M059J (cell line): ENCODE measurements around the gene MBD3L4. TPM values are rescaled to one million over a fixed set of nuclear protein-coding genes. Genes with fewer than 3 reads are reported as not detected.
"Not testable (repeated sequence)": the region's sequence is repeated elsewhere in the genome, so short reads cannot be mapped to it uniquely, and the experiment has no call there.

Source experiments
- DNase-seq: peaks from one replicate; pipeline ENCODE4 v3.0.0-alpha.2; 2012; ENCODE audit warnings: low read depth
- total RNA-seq: library from RNA; depleted of rRNA; stranded (reverse); fragments of >200 nt; shearing (Covaris generic); gene quantifications from 2 replicates; pipeline ENCODE4 v1.2.3, GENCODE V29; 2014; rRNA removed

Gene MBD3L4
- total RNA-seq = not detected in 2 replicates

GRCh38 chr19:7040079-7040478, at the start of gene MBD3L4:
Gene MBD3L4, minus strand, starts transcription at chr19:7040179. Its CDS starts 35 bp downstream, at chr19:7040144.
- DNase-seq = not testable (repeated sequence)

DNA sequence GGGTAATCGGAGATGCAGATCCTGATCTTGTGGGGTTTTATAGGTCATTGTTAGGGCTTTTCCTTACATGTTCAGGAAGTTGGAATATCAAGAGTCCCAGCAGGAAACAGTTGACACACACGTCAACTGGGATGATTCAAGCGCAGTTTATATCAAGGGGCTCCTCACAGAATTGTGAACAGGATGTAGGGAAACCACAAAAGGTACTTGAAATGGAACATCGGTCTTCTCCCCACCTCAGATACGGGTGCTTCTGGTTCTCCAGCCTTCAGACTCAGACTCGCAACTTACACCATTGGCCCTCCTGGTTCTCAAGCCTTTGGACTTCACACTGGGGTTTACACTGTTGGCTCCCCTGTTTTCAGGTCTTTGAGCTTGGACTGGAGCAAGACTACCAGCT, 49.0 kb upstream of the MBD3L4 start:
- no peak for DNase-seq

DNA sequence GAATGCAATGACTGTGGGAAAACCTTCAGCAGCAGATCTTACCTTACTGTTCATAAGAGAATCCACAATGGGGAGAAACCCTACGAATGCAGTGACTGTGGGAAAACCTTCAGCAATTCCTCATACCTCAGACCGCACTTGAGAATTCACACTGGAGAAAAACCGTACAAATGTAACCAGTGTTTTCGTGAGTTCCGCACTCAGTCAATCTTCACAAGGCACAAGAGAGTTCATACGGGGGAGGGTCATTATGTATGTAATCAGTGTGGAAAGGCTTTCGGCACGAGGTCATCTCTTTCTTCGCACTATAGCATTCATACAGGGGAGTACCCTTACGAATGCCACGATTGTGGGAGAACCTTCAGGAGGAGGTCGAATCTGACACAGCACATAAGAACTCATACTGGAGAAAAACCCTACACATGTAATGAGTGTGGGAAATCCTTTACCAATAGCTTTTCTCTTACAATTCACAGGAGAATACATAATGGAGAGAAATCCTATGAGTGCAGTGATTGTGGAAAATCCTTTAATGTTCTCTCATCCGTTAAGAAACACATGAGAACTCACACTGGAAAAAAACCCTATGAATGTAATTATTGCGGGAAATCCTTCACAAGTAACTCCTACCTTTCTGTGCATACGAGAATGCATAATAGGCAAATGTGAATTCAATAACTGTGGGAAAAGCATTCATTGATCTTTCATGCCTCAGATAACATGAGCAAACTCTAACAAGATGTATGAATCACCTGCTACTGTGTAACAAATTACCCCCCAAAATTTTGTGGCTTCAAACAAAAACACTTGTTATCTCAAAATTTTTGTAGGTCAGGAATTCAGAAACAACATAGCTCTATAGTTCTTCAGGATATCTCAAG, 43.3 kb upstream of the MBD3L4 start:
- peak; percentile 27 for DNase-seq

DNA sequence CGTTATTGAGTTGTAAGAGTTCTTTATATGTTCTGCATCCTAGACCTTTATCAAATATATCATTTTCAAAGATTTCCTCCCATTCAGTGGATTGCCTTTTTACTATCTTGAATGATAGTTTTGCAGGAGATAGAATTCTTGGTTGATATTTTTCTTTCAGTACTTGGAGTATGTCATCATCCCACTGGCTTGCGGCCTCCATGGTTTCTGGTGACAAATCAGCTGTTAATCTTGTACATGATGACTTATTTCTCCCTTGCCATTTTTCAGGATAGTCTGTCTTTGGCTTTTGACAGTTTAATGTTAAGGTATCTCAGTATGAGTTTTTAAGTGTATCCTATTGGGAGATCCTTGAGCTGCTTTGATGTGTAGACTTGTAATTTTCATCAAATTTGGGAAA, 38.0 kb upstream of the MBD3L4 start:
- DNase-seq = no peak

GRCh38 chr19:7076151-7076550, 36.2 kb upstream of the MBD3L4 start:
- no peak for DNase-seq

- DNase-seq = no peak
Measured at GRCh38 chr19:7074705-7075282, 34.8 kb upstream of the MBD3L4 start.

DNA sequence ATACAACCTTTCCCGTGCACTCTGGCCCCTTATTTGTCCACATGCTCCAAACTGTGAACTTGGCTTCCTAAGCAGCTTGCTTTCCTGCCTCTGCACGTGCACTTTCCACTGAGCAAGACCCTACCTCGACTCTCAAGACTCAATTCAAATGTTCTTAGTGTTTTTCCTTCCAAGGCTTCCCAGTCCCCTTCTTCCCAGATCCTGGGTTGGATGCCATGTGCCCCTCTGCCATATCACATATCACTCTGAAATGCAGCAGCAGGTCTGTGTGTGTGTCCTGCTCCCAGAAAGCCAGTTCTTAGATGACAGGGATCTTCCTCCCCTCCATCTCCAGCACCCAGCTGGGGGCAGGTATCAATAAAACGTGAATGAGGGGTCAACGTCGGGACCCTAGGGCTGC, 32.6 kb upstream of the MBD3L4 start:
- DNase-seq = no peak

DNA sequence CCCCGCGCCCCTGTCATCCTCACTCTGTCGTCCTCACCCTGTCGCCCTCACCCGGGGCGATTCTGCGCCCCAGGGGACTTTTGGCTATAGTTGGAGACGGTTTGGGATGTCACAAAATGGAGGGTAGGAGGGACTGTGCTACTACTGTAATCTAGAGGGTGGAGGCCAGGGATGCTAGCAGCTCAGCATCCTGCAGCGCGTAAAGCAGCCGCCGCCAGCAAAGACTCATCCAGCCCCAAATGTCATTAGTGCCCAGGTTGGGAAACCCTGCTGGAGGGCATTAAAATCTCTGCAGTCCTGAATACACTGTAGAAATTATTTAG, 29.9 kb upstream of the MBD3L4 start:
- DNase-seq = no peak

DNA sequence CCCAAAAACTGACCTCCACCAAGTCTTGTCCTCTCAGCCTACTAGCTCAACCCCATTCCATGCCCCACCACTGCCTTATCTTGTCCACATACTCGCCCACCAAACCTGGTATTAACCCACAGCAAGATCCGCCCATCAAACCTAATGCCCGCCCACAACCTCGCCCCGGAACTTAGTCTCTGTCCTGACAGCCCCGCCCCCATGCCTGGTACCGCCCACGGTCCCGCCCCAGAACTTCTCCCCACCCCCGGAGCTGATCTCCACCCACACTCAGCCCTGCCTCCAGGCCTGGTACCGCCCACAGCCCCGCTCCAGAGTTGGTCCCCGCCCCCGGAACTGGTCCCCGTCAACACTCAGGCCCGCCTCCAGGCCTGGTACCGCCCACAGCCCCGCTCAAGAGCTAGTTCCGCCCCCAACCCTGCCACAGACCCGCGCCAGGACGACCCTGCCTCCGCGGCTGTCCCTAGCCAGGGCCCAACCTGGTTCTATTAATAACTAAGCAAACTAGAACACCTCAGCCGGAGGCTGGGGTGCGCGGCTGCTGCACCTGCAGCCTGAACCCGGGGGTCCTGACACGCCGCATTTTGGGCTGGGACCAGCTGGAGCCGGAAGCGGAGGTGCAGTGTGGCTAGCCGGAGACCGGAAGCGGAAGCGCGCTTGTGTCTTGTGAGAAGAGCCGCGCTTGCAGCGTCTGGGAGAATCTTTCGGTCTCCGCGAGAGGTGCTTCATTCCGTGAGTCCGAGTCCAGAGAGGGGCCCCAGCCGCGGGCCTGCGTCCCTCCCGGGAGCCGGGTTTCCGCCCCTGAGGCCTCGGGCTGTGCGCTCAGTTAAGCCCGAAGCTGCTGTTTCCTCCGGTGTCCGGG, 29.3 kb upstream of the MBD3L4 start, which contains the start of gene ZNF557:
TSS of gene ZNF557 (plus strand) at position 662 of the 862 bp plus-strand sequence. CDS start 5,372 bp downstream, outside the sequence.
- DNase-seq = peak; percentile 94

- no peak for DNase-seq
Measured at GRCh38 chr19:7068599-7068998, 28.6 kb upstream of the MBD3L4 start.

- DNase-seq = no peak
Measured at GRCh38 chr19:7067716-7068115, 27.7 kb upstream of the MBD3L4 start.

DNA sequence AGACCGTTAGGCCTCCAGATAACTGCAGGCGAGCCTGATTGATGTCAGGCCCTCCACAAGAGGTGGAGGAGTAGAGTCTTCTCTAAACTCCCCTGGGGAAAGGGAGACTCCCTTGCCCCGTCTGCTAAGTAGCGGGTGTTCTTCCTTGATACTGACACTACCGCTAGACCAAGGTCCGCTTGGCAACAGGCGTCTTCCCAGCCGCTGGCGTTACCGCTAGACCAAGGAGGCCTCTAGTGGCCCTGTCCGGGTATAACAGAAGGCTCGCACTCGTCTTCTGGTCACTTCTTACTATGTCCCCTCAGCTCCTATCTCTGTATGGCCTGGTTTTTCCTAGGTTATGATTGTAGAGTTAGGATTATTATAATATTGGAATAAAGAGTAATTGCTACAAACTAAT, 27.1 kb upstream of the MBD3L4 start:
- DNase-seq = not testable (repeated sequence)

DNA sequence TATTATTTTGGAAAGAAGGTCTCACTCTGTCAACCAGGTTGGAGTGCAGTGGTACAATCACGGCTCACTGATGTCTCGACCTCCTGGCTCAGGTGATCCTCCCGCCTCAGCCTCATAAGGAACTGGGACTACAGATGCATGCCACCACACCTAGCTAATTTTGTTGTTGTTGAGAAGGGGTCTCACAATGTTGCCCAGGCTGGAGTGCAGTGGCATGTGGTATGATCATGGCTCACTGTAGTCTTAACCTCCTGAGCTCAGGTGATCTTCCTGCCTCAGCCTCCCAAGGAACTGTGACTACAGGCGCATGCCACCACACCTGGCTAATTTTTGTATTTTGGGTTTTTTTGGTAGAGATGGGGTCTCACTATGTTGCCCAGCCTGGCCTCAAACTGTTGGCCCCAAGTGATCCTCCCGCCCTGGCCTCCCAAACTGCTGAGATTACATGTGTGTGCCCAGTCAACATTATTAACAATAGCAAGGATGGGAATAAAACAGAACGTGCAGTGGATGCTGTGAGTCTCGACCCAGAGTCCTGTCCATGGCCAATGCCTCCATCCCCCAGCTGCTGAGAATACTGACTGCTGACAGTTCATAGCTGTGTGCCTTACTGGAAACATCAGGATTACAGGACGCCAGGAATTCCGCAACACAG, 23.9 kb upstream of the MBD3L4 start:
- no peak for DNase-seq

DNA sequence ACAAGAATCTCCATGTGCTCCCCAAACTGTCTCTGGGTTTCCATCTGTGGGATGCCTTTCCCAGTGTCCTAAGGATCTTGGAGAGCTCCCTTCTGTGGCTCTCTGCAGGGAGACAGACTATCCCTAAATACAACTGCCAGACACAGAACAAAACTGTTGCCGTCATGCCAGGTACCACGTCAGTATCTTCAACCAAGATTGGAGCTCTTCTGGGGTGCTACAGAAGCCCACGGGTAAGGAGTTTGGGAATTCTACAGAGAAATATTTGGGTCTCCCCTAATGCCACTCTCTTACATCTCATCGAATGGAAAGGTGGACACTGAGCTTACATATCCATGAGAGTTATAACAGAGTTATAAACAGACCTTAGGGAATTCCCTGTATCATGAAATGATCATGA, 23.4 kb upstream of the MBD3L4 start:
- no peak for DNase-seq

DNA sequence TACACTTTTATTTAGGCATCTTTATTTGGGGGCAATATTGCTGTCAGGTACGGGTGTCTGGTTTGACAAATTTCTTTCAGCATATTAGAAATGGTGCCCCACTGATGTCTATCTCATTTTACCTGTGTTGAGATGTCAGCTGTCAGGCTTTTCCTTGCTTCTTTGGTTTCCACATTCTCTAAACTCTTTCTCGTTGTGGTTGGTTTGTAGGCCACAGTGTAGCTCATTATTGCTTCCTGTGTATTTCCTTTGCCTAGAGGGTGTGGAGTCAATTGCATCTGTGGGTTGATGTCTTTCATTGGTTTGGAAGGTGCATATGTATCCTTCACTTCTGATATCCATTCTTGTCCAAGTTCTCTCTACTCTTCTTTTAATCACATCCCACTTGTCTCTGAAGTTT, 20.0 kb upstream of the MBD3L4 start:
- DNase-seq = not testable (repeated sequence)

DNA sequence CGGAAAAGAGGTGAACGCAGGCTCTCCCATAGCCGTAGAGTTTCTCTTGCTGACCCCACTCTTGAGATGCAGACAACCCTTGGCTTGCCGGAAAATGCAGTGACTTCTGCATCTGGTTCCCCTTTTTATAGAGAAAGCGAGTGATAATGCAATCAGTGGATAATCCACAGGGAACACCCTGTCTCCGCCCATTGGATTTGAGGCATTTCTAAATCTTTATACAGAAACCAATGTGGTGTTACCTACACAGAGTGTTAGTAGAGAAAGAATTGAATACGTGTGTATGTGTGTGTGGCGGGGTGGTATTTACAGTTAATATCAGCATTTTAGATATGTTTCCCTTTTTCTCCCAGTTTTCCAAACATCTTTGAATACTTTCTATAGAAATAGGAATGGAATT, 18.6 kb upstream of the MBD3L4 start, which contains the start of gene MBD3L3:
TSS of gene MBD3L3 (minus strand) at position 101 of the 400 bp plus-strand sequence. CDS start at position 30, 71 bp downstream.
- DNase-seq = not testable (repeated sequence)

- not testable (repeated sequence) for DNase-seq
Measured at GRCh38 chr19:7056371-7056770, 16.4 kb upstream of the MBD3L4 start.

DNA sequence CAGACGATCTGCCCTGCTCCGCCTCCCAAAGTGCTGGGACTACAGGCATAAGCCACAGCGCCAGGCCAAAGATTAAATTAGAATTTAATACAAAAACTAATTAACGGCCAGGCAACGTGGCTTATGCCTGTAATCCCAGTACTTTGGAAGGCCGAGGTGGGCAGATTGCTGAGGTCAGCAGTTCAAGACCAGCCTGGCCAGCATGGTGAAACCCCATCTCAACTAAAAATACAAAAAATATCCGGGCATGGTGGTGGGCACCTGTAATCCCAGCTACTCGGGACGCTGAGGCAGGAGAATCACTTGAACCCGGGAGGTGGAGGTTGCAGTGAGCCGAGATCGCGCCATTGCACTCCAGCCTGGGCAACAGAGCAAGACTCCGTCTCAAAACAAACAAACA, 15.7 kb upstream of the MBD3L4 start:
- DNase-seq = not testable (repeated sequence)

DNA sequence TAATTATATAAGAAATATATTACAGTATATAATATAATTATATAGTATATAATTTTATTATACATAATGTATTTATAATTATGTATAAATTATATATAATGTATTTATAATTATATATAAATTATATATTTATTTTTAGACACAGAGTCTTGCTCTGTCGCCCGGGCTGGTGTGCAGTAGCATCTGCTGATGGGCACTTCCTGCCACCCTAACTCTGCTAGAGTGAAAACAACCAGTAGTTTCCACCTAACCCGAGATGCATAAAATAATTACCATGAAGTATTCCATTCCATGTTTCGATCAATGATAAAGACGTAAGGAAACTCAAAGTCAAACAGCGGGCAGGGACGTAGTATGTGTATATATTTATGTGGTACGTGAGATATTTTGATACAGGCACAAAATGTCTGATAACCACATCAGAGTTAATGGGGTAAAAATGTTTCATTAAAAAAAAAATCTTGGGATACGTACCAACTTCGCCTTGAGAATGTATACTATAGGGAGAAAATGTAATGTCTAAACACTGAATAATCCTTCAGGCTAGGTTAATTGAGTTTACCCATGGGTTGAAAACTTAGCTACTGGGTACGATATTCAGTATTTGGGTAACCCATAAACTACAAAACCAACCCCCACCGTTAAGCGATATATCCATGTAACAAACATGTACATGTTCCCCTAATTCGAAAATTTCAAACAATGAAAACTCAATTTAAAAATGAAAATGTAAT, 14.8 kb upstream of the MBD3L4 start:
- DNase-seq = not testable (repeated sequence)

- not testable (repeated sequence) for DNase-seq
Measured at GRCh38 chr19:7052896-7053295, 12.9 kb upstream of the MBD3L4 start.

DNA sequence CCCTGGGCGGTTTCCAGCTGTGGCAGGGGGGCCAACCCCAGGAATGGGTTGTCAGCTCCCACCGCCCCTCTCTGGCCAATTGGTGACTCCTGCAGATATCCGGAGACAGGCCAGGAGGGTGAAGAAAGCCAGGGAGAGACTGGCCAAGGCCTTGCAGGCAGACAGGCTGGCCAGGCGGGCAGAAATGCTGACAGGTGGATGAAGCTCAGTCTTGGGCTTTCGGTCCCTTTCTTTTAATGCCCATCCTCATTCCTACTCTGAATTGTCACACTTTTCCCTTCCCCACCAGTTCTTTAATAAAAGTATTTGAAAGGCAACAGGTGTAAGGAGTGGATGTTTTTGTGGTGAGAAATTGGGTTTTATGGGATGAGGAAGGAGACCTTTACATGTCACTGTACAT, 11.4 kb upstream of the MBD3L4 start:
- not testable (repeated sequence) for DNase-seq
